Small intestine (tissue), 7 donors: ENCODE data around the gene PRR20G. TPM values are rescaled to one million over a fixed set of nuclear protein-coding genes. Genes with fewer than 3 reads are reported as not detected.

Source experiments
- DNase-seq, 2 donors: peaks; one replicate each; pipeline versions ENCODE4 v3.0.0 to v3.0.0-alpha.2; 2013
- FAIRE-seq: peaks from 2 replicates; lab custom pipeline; 2012; peaks lifted over from hg19 to GRCh38; lab: Jason Lieb, UNC
- H3K27ac ChIP-seq, 3 donors: one replicate each; pipeline ENCODE4 v1.5.1; 2013; ENCODE audit warnings: low read length in 2 of 3, mild to moderate bottlenecking in 2 of 3, control low read depth in 1 of 3, inconsistent platforms in 1 of 3, low read depth in 1 of 3, moderate library complexity in 1 of 3
- H3K27me3 ChIP-seq, 3 donors: one replicate each; pipeline ENCODE4 v1.6.1; 2013; ENCODE audit warnings: low read length in 3 of 3, inconsistent platforms in 1 of 3; ENCODE audit not compliant: control insufficient read depth in 3 of 3, insufficient read depth in 3 of 3
- H3K36me3 ChIP-seq, 3 donors: one replicate each; pipeline ENCODE4 v1.6.1; 2013; ENCODE audit warnings: low read length in 3 of 3, inconsistent platforms in 1 of 3, low read depth in 1 of 3, mild to moderate bottlenecking in 1 of 3, moderate library complexity in 1 of 3; ENCODE audit not compliant: control insufficient read depth in 3 of 3, insufficient read depth in 2 of 3
- H3K4me1 ChIP-seq, 3 donors: one replicate each; pipeline ENCODE4 v1.6.1; 2013; ENCODE audit warnings: low read length in 2 of 3, inconsistent platforms in 1 of 3, low read depth in 1 of 3, mild to moderate bottlenecking in 1 of 3, moderate library complexity in 1 of 3; ENCODE audit not compliant: control insufficient read depth in 3 of 3, insufficient read depth in 2 of 3
- H3K4me3 ChIP-seq, 3 donors: one replicate each; pipeline ENCODE4 v1.5.1; 2013; ENCODE audit warnings: low read length in 3 of 3, control low read depth in 1 of 3, inconsistent platforms in 1 of 3, low read depth in 1 of 3, mild to moderate bottlenecking in 1 of 3, moderate library complexity in 1 of 3
- H3K9me3 ChIP-seq, 2 donors: one replicate each; pipeline ENCODE4 v1.6.1; 2013; ENCODE audit warnings: low read depth in 1 of 2, low read length in 1 of 2; ENCODE audit not compliant: control insufficient read depth in 2 of 2, insufficient read depth in 1 of 2
- WGBS, 3 donors: extraction: QIAGEN DNeasy Blood & Tissue Kit; methylation state at CpG; one replicate each; pipeline ENCODE4 v1.1.7; 2013; 5-methylcytosine and 5-hydroxymethylcytosine counted together
- polyA plus RNA-seq, 4 donors: library from polyadenylated mRNA; stranded (reverse) in 3 of 4; unstranded in 1 of 4; fragments of 200-250 nt in 3 of 4; fragments of 120-200 nt in 1 of 4; gene quantifications; one replicate each; pipeline versions ENCODE4 v1.2.1 to v1.2.3, GENCODE V29; 2013
- donor health status: healthy with polysubstance abuse.
- donor health status: control.
- donor health status: control.
- donor health status: Bipolar disorder and iron deficiency.
- donor health status: healthy.

PRR20G gene
- polyA plus RNA-seq, 4 donors, result not detected

DNA sequence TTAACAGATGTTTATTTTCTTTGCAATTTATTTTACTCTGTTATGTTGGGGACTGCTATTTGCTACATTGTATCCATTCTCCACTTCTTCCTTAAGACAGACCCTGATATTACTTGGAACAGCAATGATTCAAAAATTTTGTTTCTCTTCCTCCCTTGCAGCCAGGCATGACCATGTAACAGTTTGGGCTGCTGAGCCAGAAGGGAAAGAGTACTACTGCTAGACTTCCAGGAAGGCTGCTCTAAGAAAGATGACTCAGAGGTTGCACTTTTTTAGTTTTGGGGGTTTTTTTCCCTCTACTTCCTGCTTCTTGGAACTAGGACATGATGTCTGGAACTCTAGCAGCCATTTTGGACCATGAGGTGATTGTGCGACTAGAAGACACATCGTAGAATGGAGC, 10.3 kb downstream of the PRR20G start:
- WGBS, 3 donors, result 72 to 94% (median 89%) methylated on average over 2 of the region's 2 CpGs
- Histone ChIP-seq H3K36me3 (no peaks in the 10 kb centered on the region), H3K27me3 (peaks cover 0 to 2% (median 0%) of the 10 kb centered on the region in 3 donors), H3K9me3 (peaks cover 0 to 6% of the 10 kb centered on the region in 2 donors), H3K4me1 (no peaks in the 10 kb centered on the region), H3K4me3 (no peak overlapping the region), H3K27ac (no peak overlapping the region)
- no peak for FAIRE-seq
- DNase-seq, result no peak

DNA sequence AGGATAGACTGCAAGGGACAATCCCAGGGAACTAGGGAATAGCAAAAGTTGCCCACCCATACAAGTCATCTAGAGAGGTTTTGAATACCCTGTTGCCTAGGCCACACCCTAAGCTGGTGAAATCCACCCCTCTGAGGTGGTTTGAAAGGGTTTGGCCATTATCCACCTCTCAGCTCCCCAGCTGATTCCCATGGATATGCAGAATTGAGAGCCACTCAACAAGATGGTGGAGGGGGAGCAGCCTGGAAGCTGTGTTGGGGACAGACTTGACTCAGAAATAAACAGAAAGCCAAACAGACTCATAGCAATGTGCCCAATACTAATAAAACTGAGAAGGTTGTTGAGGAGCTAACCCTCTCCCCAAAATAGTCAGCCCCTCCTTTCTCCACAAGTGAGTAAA, 10.9 kb downstream of the PRR20G start:
- Histone ChIP-seq H3K9me3 (peaks cover 0 to 6% of the 10 kb centered on the region in 2 donors), H3K27ac (no peak overlapping the region), H3K4me1 (no peaks in the 10 kb centered on the region), H3K36me3 (no peaks in the 10 kb centered on the region), H3K27me3 (peaks cover 0 to 2% (median 0%) of the 10 kb centered on the region in 3 donors), H3K4me3 (no peak overlapping the region)
- DNase-seq (no peak), FAIRE-seq (no peak)

GRCh38 chr3:127276396-127276795, 11.4 kb downstream of the PRR20G start:
- H3K9me3 ChIP-seq, result peaks cover 0 to 6% of the 10 kb centered on the region in 2 donors
- no peaks in the 10 kb centered on the region for H3K36me3 ChIP-seq
- no peak overlapping the region for H3K27ac ChIP-seq
- 63 to 81% (median 68%) methylated on average over 1 of the region's 1 CpG for WGBS, 3 donors
- DNase-seq, result no peak
- H3K4me1 ChIP-seq, result no peaks in the 10 kb centered on the region
- no peak overlapping the region for H3K4me3 ChIP-seq
- H3K27me3 ChIP-seq, result peaks cover 0 to 2% (median 0%) of the 10 kb centered on the region in 3 donors
- no peak for FAIRE-seq

GRCh38 chr3:127275287-127275781, 12.5 kb downstream of the PRR20G start:
- no peak overlapping the region for H3K27ac ChIP-seq

DNA sequence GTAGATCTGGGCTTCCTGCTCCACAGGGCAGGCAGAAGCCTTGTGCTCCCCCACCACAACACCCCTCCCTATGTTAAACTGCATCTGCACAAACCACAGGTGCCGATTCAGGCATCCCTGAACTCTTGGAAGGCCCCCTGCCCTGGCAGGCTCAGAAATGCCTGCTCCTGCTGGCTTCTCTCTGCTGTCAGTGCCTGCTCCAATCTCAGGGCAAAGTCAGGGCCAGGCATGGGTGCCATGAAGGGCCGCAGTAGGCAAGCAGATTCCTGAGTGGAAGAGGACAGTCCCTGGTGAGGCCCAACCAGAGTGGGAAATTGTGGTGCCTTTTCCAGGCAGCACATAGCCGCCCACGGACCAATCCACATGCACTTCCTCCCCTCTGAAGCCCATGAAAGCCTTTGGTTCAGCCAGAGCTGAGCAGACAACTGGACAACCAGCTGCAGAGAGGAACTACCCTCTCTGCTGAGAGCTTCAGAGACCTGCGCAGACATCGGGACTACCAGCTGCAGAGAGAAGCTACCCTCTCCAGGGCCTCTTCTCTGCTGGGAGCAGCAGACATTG, 13.6 kb downstream of the PRR20G start:
- Histone ChIP-seq H3K4me3 (no peak overlapping the region), H3K9me3 (peaks cover 0 to 6% of the 10 kb centered on the region in 2 donors), H3K27me3 (peaks cover 0 to 2% (median 0%) of the 10 kb centered on the region in 3 donors), H3K36me3 (no peaks in the 10 kb centered on the region), H3K27ac (no peak overlapping the region), H3K4me1 (no peaks in the 10 kb centered on the region)
- 83 to 86% (median 84%) methylated on average over 6 of the region's 6 CpGs for WGBS, 3 donors
- DNase-seq (no peak), FAIRE-seq (no peak)

More at GRCh38 chr3:127275287-127275781, 12.5 kb downstream of the PRR20G start:
- H3K27me3 ChIP-seq, result peaks cover 0 to 2% (median 0%) of the 10 kb centered on the region in 3 donors
- peaks cover 0 to 6% of the 10 kb centered on the region in 2 donors for H3K9me3 ChIP-seq
- no peak for FAIRE-seq
- no peaks in the 10 kb centered on the region for H3K4me1 ChIP-seq
- DNase-seq, result peak in 1 of 2 donors; percentile 12
- H3K36me3 ChIP-seq, result no peaks in the 10 kb centered on the region
- WGBS, 3 donors, result 46 to 62% (median 56%) methylated on average over 3 of the region's 3 CpGs
- H3K4me3 ChIP-seq, result no peak overlapping the region

DNA sequence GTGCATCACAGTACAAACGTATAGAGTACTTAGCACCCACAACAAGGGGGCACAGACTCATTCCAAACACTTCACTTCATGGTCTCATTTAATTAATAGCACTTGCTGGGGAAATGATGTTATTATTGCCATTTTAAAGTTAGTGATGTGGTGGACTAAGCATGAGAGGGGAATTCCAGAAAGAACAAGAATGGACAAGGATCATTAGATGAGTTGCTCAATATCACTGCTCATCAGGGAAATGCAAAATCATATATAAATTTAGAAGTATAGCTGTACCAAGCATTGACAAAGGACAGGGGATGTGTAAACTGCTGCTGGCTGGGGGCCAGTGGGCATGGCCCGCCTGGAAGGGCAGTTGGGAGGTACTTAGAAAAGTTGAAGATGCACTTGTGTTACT, 14.6 kb downstream of the PRR20G start:
- peaks cover 0 to 2% (median 0%) of the 10 kb centered on the region in 3 donors for H3K27me3 ChIP-seq

DNA sequence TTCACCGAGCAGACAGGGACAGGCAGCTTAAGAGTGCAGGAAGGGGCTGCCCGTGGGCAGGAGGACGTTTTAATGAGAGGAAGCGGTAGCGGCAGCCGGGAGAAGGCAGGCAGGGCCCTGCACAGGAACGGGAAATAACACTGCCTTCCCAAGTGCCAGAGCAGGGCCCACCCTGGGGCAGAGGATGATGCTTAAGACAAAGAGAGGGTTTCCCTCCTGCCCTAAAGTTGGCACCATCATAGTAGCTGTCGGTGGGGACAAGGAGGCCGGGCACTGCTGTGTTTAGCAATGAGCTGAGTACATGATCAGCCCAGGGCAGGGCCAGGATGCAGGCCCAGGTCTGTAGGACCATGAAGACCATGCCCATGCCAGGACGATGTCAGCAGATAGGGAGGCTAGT, 21.7 kb downstream of the PRR20G start:
- DNase-seq (no peak), FAIRE-seq (no peak)
- 59 to 73% (median 63%) methylated on average over 10 of the region's 10 CpGs for WGBS, 3 donors

More for the DNA sequence above, 14.6 kb downstream of the PRR20G start:
- no peak overlapping the region for H3K4me3 ChIP-seq
- DNase-seq (no peak), FAIRE-seq (no peak)
- no peak overlapping the region for H3K27ac ChIP-seq
- no peaks in the 10 kb centered on the region for H3K36me3 ChIP-seq
- 66 to 68% (median 67%) methylated on average over 2 of the region's 2 CpGs for WGBS, 3 donors
- H3K4me1 ChIP-seq, result no peaks in the 10 kb centered on the region
- H3K9me3 ChIP-seq, result peaks cover 0 to 11% of the 10 kb centered on the region in 2 donors

DNA sequence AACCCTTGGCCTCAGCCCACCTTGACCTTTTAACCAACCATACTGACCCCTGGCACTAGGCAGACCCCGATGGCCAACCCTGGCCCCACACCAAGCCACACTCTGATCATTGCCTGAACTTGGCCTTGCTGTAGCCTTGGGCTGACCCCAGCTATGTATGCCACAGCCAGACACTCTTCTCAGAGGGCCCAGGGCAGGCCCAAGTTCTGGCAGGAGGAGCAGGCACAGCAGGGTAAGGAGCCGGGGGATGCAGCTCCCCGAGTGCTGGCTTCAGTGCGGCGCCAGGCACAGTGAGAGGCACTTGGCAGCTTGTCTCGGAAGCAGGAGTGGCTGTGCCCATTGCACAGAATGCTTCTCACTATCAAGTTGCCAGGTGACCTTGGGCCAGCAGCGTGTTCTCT, 22.3 kb downstream of the PRR20G start:
- DNase-seq, result no peak
- 83 to 89% (median 83%) methylated on average over 7 of the region's 7 CpGs for WGBS, 3 donors
- FAIRE-seq, result no peak
- Histone ChIP-seq H3K27ac (no peak overlapping the region), H3K4me1 (no peaks in the 10 kb centered on the region), H3K27me3 (no peaks in the 10 kb centered on the region), H3K36me3 (no peaks in the 10 kb centered on the region), H3K4me3 (no peak overlapping the region), H3K9me3 (peaks cover 0 to 4% of the 10 kb centered on the region in 2 donors)

More for the DNA sequence above, 21.7 kb downstream of the PRR20G start:
- no peaks in the 10 kb centered on the region for H3K4me1 ChIP-seq
- no peak overlapping the region for H3K4me3 ChIP-seq
- no peaks in the 10 kb centered on the region for H3K27me3 ChIP-seq
- H3K9me3 ChIP-seq, result peaks cover 0 to 4% of the 10 kb centered on the region in 2 donors
- H3K36me3 ChIP-seq, result no peaks in the 10 kb centered on the region
- H3K27ac ChIP-seq, result no peak overlapping the region
